Astrocyte of the spinal cord (primary cell): Measurements from ENCODE around the gene ANXA11.
"Not testable (repeated sequence)": the region's sequence is repeated elsewhere in the genome, so short reads cannot be mapped to it uniquely, and the experiment has no call there.

Source experiments
- DNase-seq: peaks from one replicate; pipeline ENCODE4 v3.0.0; 2011; ENCODE audit warnings: low read depth, low spot score
- H3K4me3 ChIP-seq: 2 replicates; pipeline ENCODE4 v1.5.1; 2011; ENCODE audit warnings: low read depth, mild to moderate bottlenecking, low read length, moderate library complexity
- in situ Hi-C: cut with HindIII; loops from 2 replicates; pipeline ENCODE4 v1.10.0; 2017; ENCODE audit warnings: low sequenced_read_pairs
- TF ChIP-seq, protein P1 (sequence below): IDR thresholded peaks from 2 replicates; pipeline ENCODE4 v1.5.1; 2012; ENCODE audit warnings: low read depth, mild to moderate bottlenecking, low read length, inconsistent platforms

Gene ANXA11

DNA sequence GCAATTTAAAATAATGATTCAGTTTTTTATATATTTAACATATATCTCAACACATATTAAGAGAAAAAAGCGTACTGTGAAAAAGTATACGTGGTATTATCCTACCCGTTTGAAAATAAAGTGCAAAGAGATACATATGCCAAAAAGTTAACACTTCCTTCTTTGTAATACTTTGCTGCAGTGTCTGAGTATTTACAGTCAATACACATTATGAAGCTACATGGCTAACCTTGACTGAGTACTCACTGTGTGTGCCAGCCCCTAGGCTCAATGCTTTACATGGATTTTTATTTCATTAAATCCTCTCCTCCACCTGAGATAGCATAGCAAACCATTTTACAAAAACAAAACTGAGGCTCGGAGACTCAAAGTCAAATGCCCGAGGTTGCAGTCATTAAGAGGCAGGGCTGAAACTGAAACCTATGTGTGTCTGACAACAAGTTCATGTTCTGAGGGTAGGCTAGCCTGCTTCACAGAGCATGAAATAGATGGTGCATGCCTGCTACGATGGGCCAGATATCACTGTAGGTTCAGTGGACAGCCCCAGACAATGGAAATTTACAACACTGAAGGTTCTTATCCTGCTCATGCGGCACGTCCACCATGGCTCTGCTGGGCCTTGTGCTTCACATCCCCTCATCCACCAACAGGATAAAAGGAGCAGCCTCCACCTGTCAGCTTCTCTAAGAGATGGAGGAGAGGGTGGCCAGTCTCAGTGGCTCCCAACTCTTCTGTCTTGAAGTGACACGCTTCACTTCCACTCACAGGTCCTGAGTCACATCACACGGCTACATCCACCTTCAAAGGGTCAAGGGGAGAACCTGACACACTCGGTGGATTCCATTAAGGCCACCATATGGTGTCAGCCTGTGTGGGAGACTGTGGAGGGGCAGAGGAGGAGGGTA is 29.2 kb upstream of the ANXA11 start:
- H3K4me3 ChIP-seq, in situ Hi-C loops, DNase-seq: not testable (repeated sequence)

DNA sequence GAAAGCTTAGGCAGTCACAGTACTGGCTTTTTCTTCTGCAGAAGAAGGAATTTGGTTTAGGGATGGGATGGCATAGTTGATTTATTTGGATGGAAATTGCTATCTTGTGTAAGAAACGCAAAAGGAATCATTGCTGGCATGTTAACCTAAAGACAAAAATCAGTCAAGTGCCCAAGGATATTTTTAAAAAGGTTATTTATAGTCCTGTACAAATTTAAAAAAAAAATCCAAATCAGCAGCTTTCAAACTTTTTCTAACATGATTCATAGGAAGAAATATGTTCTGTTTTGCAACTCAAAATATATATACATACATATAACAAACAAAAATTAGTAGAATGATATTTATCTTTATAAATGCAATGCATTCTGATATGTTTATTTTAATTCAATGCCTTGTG is 28.5 kb upstream of the ANXA11 start:
- DNase-seq, in situ Hi-C loops, H3K4me3 ChIP-seq: not testable (repeated sequence)

DNA sequence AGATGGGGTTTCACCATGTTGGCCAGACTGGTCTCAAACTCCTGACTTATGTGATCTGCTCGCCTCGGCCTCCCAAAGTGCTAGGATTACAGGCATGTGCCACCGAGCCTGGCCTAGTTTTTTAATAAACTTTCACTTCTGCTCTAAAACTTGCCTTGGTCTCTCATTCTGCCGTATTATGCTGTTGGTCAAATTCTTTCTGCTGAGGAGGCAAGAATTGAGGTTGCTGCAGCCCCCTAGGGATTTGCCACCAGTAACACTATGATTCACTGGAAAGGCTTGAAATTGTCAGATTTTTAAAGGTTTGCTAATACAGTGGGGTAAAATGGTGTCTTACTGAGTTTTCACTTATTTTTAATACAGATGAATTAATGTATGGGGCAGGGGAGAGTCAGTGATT is 21.4 kb upstream of the ANXA11 start:
- in situ Hi-C loops, H3K4me3 ChIP-seq: not testable (repeated sequence)
- DNase-seq = peak; percentile 29

DNA sequence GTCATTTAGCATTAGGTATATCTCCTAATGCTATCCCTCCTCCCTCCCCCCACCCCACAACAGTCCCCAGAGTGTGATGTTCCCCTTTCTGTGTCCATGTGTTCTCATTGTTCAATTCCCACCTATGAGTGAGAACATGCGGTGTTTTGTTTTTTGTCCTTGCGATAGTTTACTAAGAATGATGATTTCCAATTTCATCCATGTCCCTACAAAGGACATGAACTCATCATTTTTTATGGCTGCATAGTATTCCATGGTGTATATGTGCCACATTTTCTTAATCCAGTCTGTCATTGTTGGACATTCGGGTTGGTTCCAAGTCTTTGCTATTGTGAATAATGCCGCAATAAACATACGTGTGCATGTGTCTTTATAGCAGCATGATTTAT is 17.7 kb upstream of the ANXA11 start:
- H3K4me3 ChIP-seq, DNase-seq, in situ Hi-C loops: not testable (repeated sequence)

DNA sequence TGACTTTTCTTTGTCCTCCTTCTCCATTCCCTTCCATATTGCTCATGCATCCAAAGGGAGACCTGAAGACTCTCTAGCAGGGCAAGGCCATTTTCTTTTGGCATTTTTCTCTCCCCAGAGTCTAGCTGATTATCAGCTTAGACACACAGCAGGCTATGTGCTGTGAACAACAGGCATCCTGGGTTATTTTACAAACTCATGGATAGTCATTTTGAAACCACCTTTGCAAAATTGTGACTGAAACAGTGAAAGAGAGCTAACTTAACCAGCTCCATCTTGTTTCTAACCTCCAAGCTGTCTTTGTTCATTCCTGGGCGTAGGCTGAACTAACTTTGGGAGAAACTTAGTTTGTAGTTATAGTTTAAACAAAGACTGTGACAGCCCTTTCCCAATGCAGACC is 13.5 kb upstream of the ANXA11 start:
- in situ Hi-C loops, DNase-seq, H3K4me3 ChIP-seq: not testable (repeated sequence)

DNA sequence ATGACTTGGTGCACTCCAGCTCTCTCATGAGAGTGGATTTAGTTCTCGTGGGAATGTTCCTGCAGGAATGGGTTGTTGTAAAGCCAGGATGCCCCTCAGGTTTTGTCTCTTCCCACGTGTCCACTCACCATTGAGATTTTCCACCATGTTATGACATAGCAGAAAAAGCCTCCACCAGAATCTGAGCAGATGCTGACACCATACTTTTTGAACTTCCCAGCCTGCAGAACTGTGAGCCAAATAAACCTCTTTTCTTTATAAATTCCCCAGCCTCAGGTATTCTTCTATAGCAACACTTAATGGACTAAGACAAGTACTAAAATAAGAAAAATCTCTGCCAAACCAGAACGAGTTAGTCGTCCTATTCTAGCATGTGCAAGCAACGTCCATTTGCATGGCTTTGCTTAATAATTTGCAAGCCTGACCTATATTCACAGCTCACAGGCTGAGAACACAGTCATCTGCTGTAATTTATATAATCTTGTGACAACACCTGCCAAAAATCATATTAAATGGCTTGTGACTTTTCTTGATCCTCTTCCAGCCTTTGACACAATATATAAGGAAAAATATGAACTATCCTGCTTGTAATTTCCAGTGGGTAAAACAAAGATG is 9.1 kb upstream of the ANXA11 start:
- DNase-seq, in situ Hi-C loops, H3K4me3 ChIP-seq: not testable (repeated sequence)

DNA sequence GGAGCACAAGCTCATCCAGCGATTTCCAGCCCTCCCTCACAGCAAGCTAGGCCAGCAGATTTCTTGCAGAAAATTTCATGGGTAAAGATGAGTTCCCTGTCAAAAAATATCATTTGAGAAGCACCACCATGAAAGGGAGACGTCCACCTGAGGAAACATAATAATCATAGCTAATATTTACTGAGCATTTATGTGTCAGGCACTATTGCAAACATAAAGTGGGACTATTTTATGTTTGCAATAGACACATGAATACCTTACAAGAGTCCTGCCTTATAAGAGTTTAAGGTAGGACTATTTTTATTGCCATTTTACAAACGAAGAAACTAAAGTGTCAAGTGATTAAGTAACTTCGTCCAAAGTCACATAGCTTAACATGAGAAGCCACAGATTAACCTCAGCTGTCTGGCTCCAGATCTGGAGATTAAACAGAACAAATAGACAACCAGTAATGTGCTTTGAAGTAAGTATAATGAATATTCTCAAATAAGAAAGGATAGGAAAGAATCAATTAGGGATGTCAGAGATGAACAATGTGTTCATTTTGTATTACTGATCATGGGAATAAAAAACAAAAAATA is 7.3 kb upstream of the ANXA11 start:
- H3K4me3 ChIP-seq, in situ Hi-C loops, DNase-seq: not testable (repeated sequence)

DNA sequence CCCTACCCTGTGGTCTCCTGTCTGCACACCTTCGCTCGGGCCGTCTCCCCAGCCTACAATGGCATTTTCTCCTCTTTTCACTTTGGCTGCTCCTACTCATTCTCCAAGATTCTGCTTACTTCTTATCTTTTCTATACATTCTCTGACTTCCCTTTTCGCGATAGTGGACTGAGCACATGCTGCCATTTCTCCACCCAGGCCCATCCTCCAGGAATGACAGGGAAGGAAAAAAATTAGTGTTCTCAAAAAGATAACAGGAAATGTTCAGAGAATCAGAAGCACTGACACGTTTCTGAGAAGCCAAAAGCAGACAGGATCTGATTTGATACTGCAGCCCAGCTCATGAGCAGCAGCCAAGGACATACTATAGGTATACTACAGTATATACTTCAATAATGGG is 6.4 kb upstream of the ANXA11 start:
- no peak overlapping the region for H3K4me3 ChIP-seq
- DNase-seq = no peak
- TF ChIP-seq, protein P1, sequence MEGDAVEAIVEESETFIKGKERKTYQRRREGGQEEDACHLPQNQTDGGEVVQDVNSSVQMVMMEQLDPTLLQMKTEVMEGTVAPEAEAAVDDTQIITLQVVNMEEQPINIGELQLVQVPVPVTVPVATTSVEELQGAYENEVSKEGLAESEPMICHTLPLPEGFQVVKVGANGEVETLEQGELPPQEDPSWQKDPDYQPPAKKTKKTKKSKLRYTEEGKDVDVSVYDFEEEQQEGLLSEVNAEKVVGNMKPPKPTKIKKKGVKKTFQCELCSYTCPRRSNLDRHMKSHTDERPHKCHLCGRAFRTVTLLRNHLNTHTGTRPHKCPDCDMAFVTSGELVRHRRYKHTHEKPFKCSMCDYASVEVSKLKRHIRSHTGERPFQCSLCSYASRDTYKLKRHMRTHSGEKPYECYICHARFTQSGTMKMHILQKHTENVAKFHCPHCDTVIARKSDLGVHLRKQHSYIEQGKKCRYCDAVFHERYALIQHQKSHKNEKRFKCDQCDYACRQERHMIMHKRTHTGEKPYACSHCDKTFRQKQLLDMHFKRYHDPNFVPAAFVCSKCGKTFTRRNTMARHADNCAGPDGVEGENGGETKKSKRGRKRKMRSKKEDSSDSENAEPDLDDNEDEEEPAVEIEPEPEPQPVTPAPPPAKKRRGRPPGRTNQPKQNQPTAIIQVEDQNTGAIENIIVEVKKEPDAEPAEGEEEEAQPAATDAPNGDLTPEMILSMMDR = no peak
- in situ Hi-C loops = no loop called here

DNA sequence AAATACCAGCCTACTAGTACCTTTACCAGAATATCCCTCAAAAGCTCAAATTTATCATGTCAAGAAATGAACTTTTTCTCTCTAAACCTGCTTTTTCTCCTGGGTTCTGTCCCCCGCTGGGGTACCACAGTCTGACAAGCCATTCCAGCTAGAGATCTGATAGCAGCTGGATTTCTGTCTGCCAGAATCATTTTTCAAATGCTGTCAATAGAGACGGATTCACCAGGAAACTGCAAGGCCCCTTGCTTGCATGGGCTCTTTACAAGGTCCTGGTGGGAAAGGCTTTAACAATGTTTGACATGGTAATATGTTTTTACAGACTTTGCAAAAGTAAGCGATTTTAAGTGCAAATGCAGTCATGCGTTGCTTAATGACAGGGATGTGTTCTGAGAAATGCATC is 4.9 kb upstream of the ANXA11 start:
- TF ChIP-seq, protein P1 = no peak
- H3K4me3 ChIP-seq = no peak overlapping the region
- in situ Hi-C loops = no loop called here
- DNase-seq = no peak

DNA sequence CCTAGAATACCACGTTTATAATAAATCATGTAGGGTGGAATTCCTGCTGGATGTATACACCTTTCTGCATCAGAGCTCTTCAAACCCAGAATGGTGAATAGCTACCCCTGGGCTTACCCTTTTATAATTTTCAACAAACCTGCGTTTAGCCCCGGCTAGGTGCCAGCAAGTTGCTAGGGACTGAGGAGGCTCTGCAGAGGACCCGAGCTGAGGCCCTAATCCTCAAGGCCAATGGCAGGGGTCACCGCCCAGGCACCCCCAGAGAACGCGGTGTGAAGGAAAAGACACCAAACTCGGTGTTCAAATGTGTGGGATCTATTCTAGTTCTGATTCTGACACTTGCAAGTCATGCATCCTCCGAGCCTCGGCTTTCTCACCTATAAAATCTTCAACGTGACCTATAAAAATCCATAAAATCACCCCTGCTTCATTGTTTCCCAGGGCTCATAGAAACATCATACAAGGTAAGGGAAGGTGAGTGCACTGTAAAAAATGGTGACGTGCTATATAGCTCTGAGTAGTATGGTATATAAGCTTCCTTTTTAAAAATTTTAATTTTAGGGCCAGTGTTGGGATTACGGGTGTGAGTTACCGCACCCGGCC is 2.5 kb upstream of the ANXA11 start:
- peak overlapping the region; percentile 41 for H3K4me3 ChIP-seq
- DNase-seq = no peak
- in situ Hi-C loops = no loop called here
- TF ChIP-seq, protein P1 = no peak
